Thyroid gland (tissue), 4 donors: Measurements from ENCODE around the gene FXYD2. TPM values are rescaled to one million over a fixed set of nuclear protein-coding genes. Genes with fewer than 3 reads are reported as not detected.
A peak's percentile ranks its signal among the peaks of the same experiment; 100 is the strongest.

ENCODE experiments used
- DNase-seq, 2 donors: peaks; one replicate each; pipeline ENCODE4 v3.0.0-alpha.2; 2019
- H3K27ac ChIP-seq, 3 donors: fragments of 200-600 bp; sonication (generic); 1 replicate in 2 of 3; 2 replicates in 1 of 3; pipeline ENCODE4 v1.5.1; 2016 to 2019; ENCODE audit warnings: mild to moderate bottlenecking in 1 of 3, moderate library complexity in 1 of 3
- H3K27me3 ChIP-seq: fragments of 200-600 bp; sonication (generic); one replicate; pipeline ENCODE4 v1.5.1; 2019
- H3K36me3 ChIP-seq, 2 donors: fragments of 200-600 bp; sonication (generic); one replicate each; pipeline ENCODE4 v1.5.1; 2016 to 2019
- H3K4me1 ChIP-seq, 2 donors: fragments of 200-600 bp; sonication (generic); one replicate each; pipeline ENCODE4 v1.5.1; 2017 to 2019
- H3K4me3 ChIP-seq, 3 donors: fragments of 200-600 bp; sonication (generic); replicated peaks in 1 of 3; 1 replicate in 2 of 3; 2 replicates in 1 of 3; pipeline ENCODE4 v1.5.1; 2016; ENCODE audit warnings: mild to moderate bottlenecking in 1 of 3
- H3K9me3 ChIP-seq: fragments of 200-600 bp; sonication (generic); one replicate; pipeline ENCODE4 v1.5.1; 2017
- POLR2A ChIP-seq, 2 donors: fragments of 450-650 bp; IDR thresholded peaks; one replicate each; pipeline ENCODE4 v1.6.1; 2017; ENCODE audit warnings: antibody characterized with exemption in 2 of 2, mild to moderate bottlenecking in 2 of 2, moderate library complexity in 1 of 2
- WGBS, 2 donors: methylation state at CpG; one replicate each; pipeline ENCODE4 v1.1.5; 2017; 5-methylcytosine and 5-hydroxymethylcytosine counted together
- intact Hi-C: fragments of 100-400 bp; cut with DNase I; formaldehyde crosslinking; loops from one replicate; pipeline ENCODE4 v1.15.1; 2023
- total RNA-seq, 4 donors: library from RNA; depleted of rRNA; stranded (reverse); fragments of >200 nt; gene quantifications; one replicate each; pipeline ENCODE4 v1.2.3, GENCODE V29; 2016
- TF ChIP-seq, protein P1 (sequence below), 6 experiments: fragments of 200-600 bp in 3 of 6; fragments of 450-650 bp in 3 of 6; sonication (generic) in 3 of 6; IDR thresholded peaks; one replicate each; pipeline ENCODE4 v1.5.1; 2016 to 2019; ENCODE audit warnings: antibody characterized with exemption in 6 of 6, mild to moderate bottlenecking in 2 of 6, inconsistent platforms in 1 of 6, moderate library complexity in 1 of 6

FXYD2 gene
- total RNA-seq, 4 donors from 2014 or later, result 0.42 to 2.8 (median 1.5) TPM

GRCh38 chr11:117851852-117852251 is 27.3 kb upstream of the FXYD2 start:
- intact Hi-C loops, result no loop called here
- no peak for TF ChIP-seq POLR2A (IDR thresholded peaks at IDR 0.05)
- TF ChIP-seq, protein P1, sequence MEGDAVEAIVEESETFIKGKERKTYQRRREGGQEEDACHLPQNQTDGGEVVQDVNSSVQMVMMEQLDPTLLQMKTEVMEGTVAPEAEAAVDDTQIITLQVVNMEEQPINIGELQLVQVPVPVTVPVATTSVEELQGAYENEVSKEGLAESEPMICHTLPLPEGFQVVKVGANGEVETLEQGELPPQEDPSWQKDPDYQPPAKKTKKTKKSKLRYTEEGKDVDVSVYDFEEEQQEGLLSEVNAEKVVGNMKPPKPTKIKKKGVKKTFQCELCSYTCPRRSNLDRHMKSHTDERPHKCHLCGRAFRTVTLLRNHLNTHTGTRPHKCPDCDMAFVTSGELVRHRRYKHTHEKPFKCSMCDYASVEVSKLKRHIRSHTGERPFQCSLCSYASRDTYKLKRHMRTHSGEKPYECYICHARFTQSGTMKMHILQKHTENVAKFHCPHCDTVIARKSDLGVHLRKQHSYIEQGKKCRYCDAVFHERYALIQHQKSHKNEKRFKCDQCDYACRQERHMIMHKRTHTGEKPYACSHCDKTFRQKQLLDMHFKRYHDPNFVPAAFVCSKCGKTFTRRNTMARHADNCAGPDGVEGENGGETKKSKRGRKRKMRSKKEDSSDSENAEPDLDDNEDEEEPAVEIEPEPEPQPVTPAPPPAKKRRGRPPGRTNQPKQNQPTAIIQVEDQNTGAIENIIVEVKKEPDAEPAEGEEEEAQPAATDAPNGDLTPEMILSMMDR (IDR thresholded peaks at IDR 0.05), result no peak
- no peak overlapping the region for H3K4me3 ChIP-seq
- H3K4me1 ChIP-seq, result peaks cover 13 to 24% of the 10 kb centered on the region in 2 donors
- 81% methylated on average over 3 of the region's 3 CpGs for WGBS, 2 donors
- no peaks in the 10 kb centered on the region for H3K9me3 ChIP-seq
- no peaks in the 10 kb centered on the region for H3K27me3 ChIP-seq
- DNase-seq, result no peak
- H3K36me3 ChIP-seq, result no peaks in the 10 kb centered on the region
- no peak overlapping the region for H3K27ac ChIP-seq

- no peaks in the 10 kb centered on the region for H3K27me3 ChIP-seq
- H3K36me3 ChIP-seq, result no peaks in the 10 kb centered on the region
- no peak overlapping the region for H3K27ac ChIP-seq
- H3K9me3 ChIP-seq, result no peaks in the 10 kb centered on the region
- 37 to 47% methylated on average over 3 of the region's 3 CpGs for WGBS, 2 donors
- no peak for DNase-seq
- TF ChIP-seq, protein P1 (IDR thresholded peaks at IDR 0.05), result no peak
- no peak for TF ChIP-seq POLR2A (IDR thresholded peaks at IDR 0.05)
- H3K4me3 ChIP-seq, result no peak overlapping the region
- H3K4me1 ChIP-seq, result peaks cover 13 to 17% of the 10 kb centered on the region in 2 donors
- intact Hi-C loops, result no loop called here
Observed at GRCh38 chr11:117851106-117851505, 26.6 kb upstream of the FXYD2 start.

DNA sequence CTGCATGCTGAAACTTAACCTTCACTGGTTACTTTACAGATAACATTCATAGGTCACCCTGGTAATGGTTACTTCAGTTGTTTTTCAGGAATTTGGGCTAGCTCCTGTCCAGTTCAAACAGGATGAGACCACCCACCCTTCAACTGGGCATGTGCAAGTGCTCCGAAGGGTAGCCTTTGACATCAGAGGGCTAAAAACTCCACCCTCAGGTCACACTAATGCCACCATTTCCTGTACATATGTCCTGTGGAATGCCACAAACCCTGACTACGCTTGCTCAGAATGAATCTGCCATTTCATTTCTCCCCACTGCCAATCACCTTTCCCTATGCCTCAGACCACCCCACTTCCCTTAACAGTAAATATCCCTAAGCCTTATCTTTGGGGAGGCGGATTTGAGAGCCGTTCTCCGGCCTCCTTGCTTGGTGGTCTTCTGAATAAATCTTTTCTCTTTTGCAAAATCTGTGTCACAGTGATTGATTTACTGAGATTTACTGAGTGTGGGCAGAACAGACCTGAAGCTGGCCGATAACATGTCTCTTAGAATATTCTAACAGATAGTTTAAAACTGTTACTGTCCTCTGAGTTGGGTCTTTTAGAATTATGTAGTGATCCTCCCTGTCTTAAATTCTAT is 25.4 kb upstream of the FXYD2 start:
- Histone ChIP-seq H3K36me3 (no peaks in the 10 kb centered on the region), H3K4me3 (no peak overlapping the region), H3K27me3 (no peaks in the 10 kb centered on the region), H3K4me1 (peaks cover 2 to 5% of the 10 kb centered on the region in 2 donors), H3K27ac (no peak overlapping the region), H3K9me3 (no peaks in the 10 kb centered on the region)
- intact Hi-C loops, result no loop called here
- TF ChIP-seq, protein P1 (IDR thresholded peaks at IDR 0.05), result no peak
- no peak for TF ChIP-seq POLR2A (IDR thresholded peaks at IDR 0.05)
- WGBS, 2 donors, result 90 to 92% methylated on average over 6 of the region's 6 CpGs
- no peak for DNase-seq

DNA sequence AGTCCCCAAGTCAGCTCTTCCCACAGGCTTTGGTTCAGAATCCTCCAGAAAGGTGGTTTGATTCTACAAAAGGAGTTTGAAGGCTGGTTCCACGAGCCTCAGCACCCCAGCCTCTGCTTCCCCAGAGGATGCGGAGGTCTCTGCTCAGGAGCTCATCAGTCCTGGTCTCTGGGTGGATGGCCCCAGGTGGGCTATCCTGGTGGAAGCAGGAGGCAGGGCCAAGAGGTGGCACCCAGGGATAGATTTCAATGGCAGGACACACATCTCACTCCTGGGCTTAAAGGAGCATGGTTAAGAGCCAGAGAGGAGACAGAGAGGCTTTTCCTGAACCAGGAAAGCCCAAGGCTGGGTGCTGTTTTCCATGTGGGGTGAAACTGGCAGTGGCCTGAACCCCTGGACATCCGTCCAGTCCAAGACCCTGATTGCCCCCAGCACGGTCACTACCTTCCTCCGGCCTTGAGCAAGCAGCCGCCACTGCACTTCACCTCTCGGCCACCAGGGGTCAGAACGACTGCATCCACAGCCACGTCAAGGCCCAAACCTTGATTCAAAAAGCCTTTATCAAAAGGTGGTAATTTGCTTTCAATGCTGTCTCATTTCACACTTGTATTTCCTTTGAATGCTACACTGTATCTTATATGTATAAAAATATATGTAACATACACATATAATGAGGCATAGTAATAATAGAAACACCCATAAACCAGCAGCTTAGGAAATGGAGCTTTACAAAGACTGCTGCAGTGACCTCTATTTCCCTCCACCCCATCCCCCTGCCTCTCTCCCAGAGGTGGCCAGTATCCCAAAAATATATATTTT is 19.3 kb upstream of the FXYD2 start:
- Histone ChIP-seq H3K36me3 (peaks cover 3% of the 10 kb centered on the region in 2 donors), H3K4me1 (no peaks in the 10 kb centered on the region), H3K9me3 (no peaks in the 10 kb centered on the region), H3K27me3 (no peaks in the 10 kb centered on the region), H3K27ac (no peak overlapping the region), H3K4me3 (no peak overlapping the region)
- peak; percentile 81 to 82 for DNase-seq
- no peak for TF ChIP-seq POLR2A (IDR thresholded peaks at IDR 0.05)
- TF ChIP-seq, protein P1 (IDR thresholded peaks at IDR 0.05), result peak; percentile 95 to 98 (median 96)
- 24% methylated on average over 9 of the region's 9 CpGs for WGBS, 2 donors
- intact Hi-C loops, result loop anchor here (2.0 kb wide), 1 partner anchor 103 kb away; no protein-coding TSS in a partner anchor
